HG03565 (cell line): Measurements from ENCODE around the gene VWA1.
"Not testable (repeated sequence)": the region's sequence is repeated elsewhere in the genome, so short reads cannot be mapped to it uniquely, and the experiment has no call there.

ENCODE experiments used
- ATAC-seq: cut with Tn5 transposase; IDR thresholded peaks from one replicate; pipeline ENCODE4 v1.9.1; 2021; ENCODE audit warnings: mild to moderate bottlenecking, moderate library complexity; ENCODE audit not compliant: unreplicated experiment

VWA1 gene

GRCh38 chr1:1422465-1423244 lies 12.8 kb upstream of the VWA1 start:
- ATAC-seq: no peak

GRCh38 chr1:1423245-1423597 lies 12.3 kb upstream of the VWA1 start:
- ATAC-seq: no peak

- no peak for ATAC-seq
These were observed 10.8 kb upstream of the VWA1 start for GRCh38 chr1:1424707-1425106.

GRCh38 chr1:1425426-1425752 lies 10.1 kb upstream of the VWA1 start:
- ATAC-seq: no peak

GRCh38 chr1:1425753-1426495 lies 9.6 kb upstream of the VWA1 start:
- ATAC-seq: no peak

GRCh38 chr1:1426496-1427105 lies 8.9 kb upstream of the VWA1 start:
- no peak for ATAC-seq

GRCh38 chr1:1427106-1427819 lies 8.2 kb upstream of the VWA1 start:
- ATAC-seq: no peak

- ATAC-seq: no peak
These were observed 7.7 kb upstream of the VWA1 start for GRCh38 chr1:1427820-1428148.

- ATAC-seq: no peak
These were observed 7.3 kb upstream of the VWA1 start for GRCh38 chr1:1428174-1428573.

- not testable (repeated sequence) for ATAC-seq
These were observed 6.5 kb upstream of the VWA1 start for GRCh38 chr1:1428967-1429366.

- no peak for ATAC-seq
These were observed 5.8 kb upstream of the VWA1 start for GRCh38 chr1:1429671-1430073.

- no peak for ATAC-seq
These were observed 5.1 kb upstream of the VWA1 start for GRCh38 chr1:1430114-1430982.

GRCh38 chr1:1430992-1431844 lies 4.3 kb upstream of the VWA1 start:
- ATAC-seq: no peak

GRCh38 chr1:1431845-1432273 lies 3.6 kb upstream of the VWA1 start:
- ATAC-seq: no peak

GRCh38 chr1:1432274-1432950 lies 3.1 kb upstream of the VWA1 start:
- ATAC-seq: no peak

- no peak for ATAC-seq
These were observed 2.3 kb upstream of the VWA1 start for GRCh38 chr1:1432951-1433803.

- no peak for ATAC-seq
These were observed 1.7 kb upstream of the VWA1 start for GRCh38 chr1:1433804-1434130.

GRCh38 chr1:1434131-1434823 lies 1.2 kb upstream of the VWA1 start:
- no peak for ATAC-seq
